Mucosa of descending colon (tissue), 3 donors: ENCODE measurements around the gene RAB1B. TPM values are rescaled to one million over a fixed set of nuclear protein-coding genes. Genes with fewer than 3 reads are reported as not detected.
"Not testable (repeated sequence)": the region's sequence is repeated elsewhere in the genome, so short reads cannot be mapped to it uniquely, and the experiment has no call there.

Source experiments
- ATAC-seq: fragments of 200-7000 bp; cut with Tn5 transposase; one replicate; pipeline ENCODE4 v1.9.1; 2020; ENCODE audit warnings: mild to moderate bottlenecking, moderate library complexity
- DNase-seq, 3 donors: peaks; one replicate each; pipeline ENCODE4 v3.0.0-alpha.2; 2020
- H3K36me3 ChIP-seq: fragments of 200-600 bp; one replicate; pipeline ENCODE4 v1.8.0; 2021; ENCODE audit warnings: low read depth, mild to moderate bottlenecking
- H3K4me1 ChIP-seq: fragments of 200-600 bp; one replicate; pipeline ENCODE4 v1.8.0; 2021; ENCODE audit warnings: low read depth, mild to moderate bottlenecking
- H3K4me3 ChIP-seq: fragments of 200-600 bp; one replicate; pipeline ENCODE4 v1.8.0; 2021; ENCODE audit warnings: mild to moderate bottlenecking
- H3K9me3 ChIP-seq: fragments of 200-600 bp; one replicate; pipeline ENCODE4 v1.8.0; 2021; ENCODE audit warnings: mild to moderate bottlenecking
- CTCF ChIP-seq: fragments of 200-600 bp; IDR thresholded peaks from one replicate; pipeline ENCODE4 v1.8.0; 2022; ENCODE audit warnings: antibody characterized with exemption, mild to moderate bottlenecking
- intact Hi-C, 2 donors: fragments of 100-400 bp; cut with DNase I in 1 of 2; cut with micrococcal nuclease in 1 of 2; formaldehyde crosslinking; loops; one replicate each; pipeline versions ENCODE4 v1.11.0 to v1.11.1; 2022; cut with DNase I, micrococcal nuclease
- total RNA-seq, 3 donors: library from RNA; stranded (reverse); fragmentation: NEBNext Ultra II Directional in 2 of 3; extraction: Animal tissue kit (Norgen Biotek cat#: 25700) in 2 of 3; gene quantifications; one replicate each; pipeline versions ENCODE4 v1.2.1 to v1.2.4, GENCODE V29; 2021 to 2023
- donor health status: DM: no; HTN: no; CAD: no; lungs with moderate emphysema.
- donor health status: DM: no; HTN: no; CAD: no.
- donor health status: DM: no; HTN: yes; CAD: no.

Gene RAB1B
- total RNA-seq, 3 donors from 2014 or later, result 154 to 210 (median 191) TPM

- H3K4me3 ChIP-seq, result no peak within 1 kb of the TSS
- intact Hi-C loops, result loop anchor here in 1 of 2 donors (10.0 kb wide), 1 partner anchor 68 kb away; no protein-coding TSS in a partner anchor
- peaks cover 12% of the 10 kb centered on the region for H3K4me1 ChIP-seq
- peak in 2 of 3 donors; percentile 58 to 81 for DNase-seq
- H3K9me3 ChIP-seq, result no peaks in the 10 kb centered on the region
- ATAC-seq, result no peak
- TF ChIP-seq CTCF, result no peak
- H3K36me3 ChIP-seq, result no peaks in the 10 kb centered on the region
These were observed 48.4 kb downstream of the RAB1B start, which contains the start of gene CD248 for GRCh38 chr11:66316849-66317251. TSS of gene CD248 (minus strand) at chr11:66317044. CDS start at chr11:66317027, 17 bp downstream.

- TF ChIP-seq CTCF, result no peak
- ATAC-seq (no peak), DNase-seq (no peak)
- Histone ChIP-seq H3K4me1 (peaks cover 12% of the 10 kb centered on the region), H3K9me3 (no peaks in the 10 kb centered on the region), H3K4me3 (no peak overlapping the region), H3K36me3 (no peaks in the 10 kb centered on the region)
- intact Hi-C loops, result loop anchor here in 1 of 2 donors (10.0 kb wide), 1 partner anchor 67 kb away; no protein-coding TSS in a partner anchor
These were observed 48.9 kb downstream of the RAB1B start for GRCh38 chr11:66317322-66317722.

GRCh38 chr11:66317723-66318599, 49.5 kb downstream of the RAB1B start:
- no peaks in the 10 kb centered on the region for H3K9me3 ChIP-seq
- ATAC-seq (peak; percentile 54), DNase-seq (peak in 2 of 3 donors; percentile 59 to 85)
- no peak for TF ChIP-seq CTCF
- no peaks in the 10 kb centered on the region for H3K36me3 ChIP-seq
- no peak overlapping the region for H3K4me3 ChIP-seq
- intact Hi-C loops, result loop anchor here in 1 of 2 donors (10.0 kb wide), 1 partner anchor 67 kb away; no protein-coding TSS in a partner anchor
- peaks cover 11% of the 10 kb centered on the region for H3K4me1 ChIP-seq

GRCh38 chr11:66318600-66318970, 50.1 kb downstream of the RAB1B start:
- ATAC-seq, result no peak

DNA sequence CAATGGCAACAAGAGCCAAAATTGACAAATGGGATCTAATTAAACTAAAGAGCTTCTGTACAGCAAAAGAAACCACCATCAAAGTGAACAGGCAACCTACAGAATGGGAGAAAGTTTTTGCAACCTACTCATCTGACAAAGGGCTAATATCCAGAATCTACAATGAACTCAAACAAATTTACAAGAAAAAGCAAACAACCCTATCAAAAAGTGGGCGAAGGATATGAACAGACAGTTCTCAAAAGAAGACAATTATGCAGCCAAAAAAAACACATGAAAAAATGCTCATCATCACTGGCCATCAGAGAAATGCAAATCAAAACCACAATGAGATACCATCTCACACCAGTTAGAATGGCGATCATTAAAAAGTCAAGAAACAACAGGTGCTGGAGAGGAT, 51.9 kb downstream of the RAB1B start:
- H3K4me3 ChIP-seq, intact Hi-C loops, ATAC-seq: not testable (repeated sequence)

More at GRCh38 chr11:66318600-66318970, 50.1 kb downstream of the RAB1B start:
- Histone ChIP-seq H3K4me1 (peaks cover 5% of the 10 kb centered on the region), H3K36me3 (no peaks in the 10 kb centered on the region), H3K4me3 (no peak overlapping the region), H3K9me3 (no peaks in the 10 kb centered on the region)
- intact Hi-C loops, result loop anchor here in 1 of 2 donors (10.0 kb wide), 1 partner anchor 66 kb away; no protein-coding TSS in a partner anchor
- no peak for TF ChIP-seq CTCF
- DNase-seq, result no peak

GRCh38 chr11:66320748-66321147, 52.3 kb downstream of the RAB1B start:
- H3K4me1 ChIP-seq, DNase-seq, H3K36me3 ChIP-seq, intact Hi-C loops, H3K9me3 ChIP-seq, ATAC-seq, H3K4me3 ChIP-seq: not testable (repeated sequence)

More for the DNA sequence above, 51.9 kb downstream of the RAB1B start:
- H3K4me1 ChIP-seq, DNase-seq, H3K36me3 ChIP-seq, H3K9me3 ChIP-seq: not testable (repeated sequence)
